SU-DHL-6 (cell line): ENCODE data around the gene ETF1.

Experiments used
- H2AFZ ChIP-seq: fragments of 200-600 bp; sonication (generic); 2 replicates; pipeline ENCODE4 v1.6.1; 2014; ENCODE audit warnings: low read depth, mild to moderate bottlenecking, moderate library complexity, mixed read lengths, antibody characterized with exemption, low read length; ENCODE audit not compliant: severe bottlenecking
- H3F3A ChIP-seq: fragments of 200-600 bp; shearing (Covaris generic); 2 replicates; pipeline ENCODE4 v1.6.0; 2016; ENCODE audit warnings: antibody characterized with exemption, mild to moderate bottlenecking; ENCODE audit not compliant: insufficient read depth
- H3K27ac ChIP-seq: fragments of 200-600 bp; sonication (generic); 2 replicates; pipeline ENCODE4 v1.5.1; 2016; ENCODE audit warnings: low read depth, mild to moderate bottlenecking, low read length, moderate library complexity, mixed read lengths
- H3K27me3 ChIP-seq: fragments of 200-600 bp; sonication (generic), shearing (Covaris generic); 2 replicates; pipeline ENCODE4 v1.6.0; 2014; ENCODE audit warnings: mild to moderate bottlenecking, low read length
- H3K36me3 ChIP-seq: fragments of 200-600 bp; sonication (generic); 2 replicates; pipeline ENCODE4 v1.6.1; 2014; ENCODE audit warnings: mild to moderate bottlenecking, low read length, mixed read lengths
- H3K4me2 ChIP-seq: fragments of 300-600, 200-600 bp; shearing (Covaris generic), sonication (generic); 2 replicates; pipeline ENCODE4 v1.6.0; 2014; ENCODE audit warnings: low read length, low read depth, mild to moderate bottlenecking; ENCODE audit not compliant: poor library complexity, severe bottlenecking
- H3K4me3 ChIP-seq: fragments of 200-600 bp; sonication (generic); 2 replicates; pipeline ENCODE4 v1.5.1; 2014; ENCODE audit warnings: antibody characterized with exemption, low read length, mild to moderate bottlenecking, mixed read lengths; ENCODE audit not compliant: insufficient read depth, poor library complexity, severe bottlenecking
- H3K79me2 ChIP-seq: fragments of 200-600 bp; sonication (generic); 2 replicates; pipeline ENCODE4 v1.6.1; 2014; ENCODE audit warnings: mild to moderate bottlenecking, low read length, moderate library complexity; ENCODE audit not compliant: insufficient read depth
- H3K9ac ChIP-seq: fragments of 200-600 bp; sonication (generic); 2 replicates; pipeline ENCODE4 v1.7.0; 2014; ENCODE audit warnings: mild to moderate bottlenecking, low read length
- H3K9me2 ChIP-seq: fragments of 200-600 bp; sonication (generic); replicated peaks from 2 replicates; pipeline ENCODE4 v1.6.1; 2014; ENCODE audit warnings: low read length; ENCODE audit not compliant: insufficient read depth
- H3K9me3 ChIP-seq: fragments of 200-600 bp; sonication (generic); 2 replicates; pipeline ENCODE4 v1.6.1; 2014; ENCODE audit warnings: low read length, mixed read lengths; ENCODE audit not compliant: insufficient read depth
- H4K20me1 ChIP-seq: fragments of 200-600 bp; sonication (generic); 2 replicates; pipeline ENCODE4 v1.6.1; 2014; ENCODE audit warnings: low read depth, mild to moderate bottlenecking, antibody characterized with exemption, low read length, moderate library complexity, mixed read lengths
- EZH2phosphoT487 ChIP-seq: fragments of 200-600 bp; sonication (generic), shearing (Covaris generic); conservative IDR thresholded peaks from 2 replicates; pipeline ENCODE4 v1.6.1; 2018; ENCODE audit warnings: mild to moderate bottlenecking, antibody characterized with exemption, low read length, moderate library complexity, mixed read lengths
- TF ChIP-seq, protein P1 (sequence below): fragments of 200-600 bp; sonication (generic); IDR thresholded peaks from one replicate; pipeline ENCODE4 v1.5.1; 2017; ENCODE audit warnings: antibody characterized with exemption, mild to moderate bottlenecking, low read length, moderate library complexity; ENCODE audit not compliant: insufficient read depth, poor library complexity, severe bottlenecking

Gene ETF1

GRCh38 chr5:138461343-138462125 is 81.5 kb downstream of the ETF1 start:
- H3F3A ChIP-seq: no peaks in the 10 kb centered on the region
- H4K20me1 ChIP-seq: peaks cover 4% of the 10 kb centered on the region; the same call in 1 of the 2 replicates
- H3K4me2 ChIP-seq: no peak overlapping the region
- H3K79me2 ChIP-seq: no peaks in the 10 kb centered on the region
- H3K36me3 ChIP-seq: no peaks in the 10 kb centered on the region; the same call in 1 of the 2 replicates
- no peaks in the 10 kb centered on the region for H3K27me3 ChIP-seq
- no peaks in the 10 kb centered on the region for H3K9me3 ChIP-seq
- TF ChIP-seq EZH2phosphoT487: no peak
- TF ChIP-seq, protein P1, sequence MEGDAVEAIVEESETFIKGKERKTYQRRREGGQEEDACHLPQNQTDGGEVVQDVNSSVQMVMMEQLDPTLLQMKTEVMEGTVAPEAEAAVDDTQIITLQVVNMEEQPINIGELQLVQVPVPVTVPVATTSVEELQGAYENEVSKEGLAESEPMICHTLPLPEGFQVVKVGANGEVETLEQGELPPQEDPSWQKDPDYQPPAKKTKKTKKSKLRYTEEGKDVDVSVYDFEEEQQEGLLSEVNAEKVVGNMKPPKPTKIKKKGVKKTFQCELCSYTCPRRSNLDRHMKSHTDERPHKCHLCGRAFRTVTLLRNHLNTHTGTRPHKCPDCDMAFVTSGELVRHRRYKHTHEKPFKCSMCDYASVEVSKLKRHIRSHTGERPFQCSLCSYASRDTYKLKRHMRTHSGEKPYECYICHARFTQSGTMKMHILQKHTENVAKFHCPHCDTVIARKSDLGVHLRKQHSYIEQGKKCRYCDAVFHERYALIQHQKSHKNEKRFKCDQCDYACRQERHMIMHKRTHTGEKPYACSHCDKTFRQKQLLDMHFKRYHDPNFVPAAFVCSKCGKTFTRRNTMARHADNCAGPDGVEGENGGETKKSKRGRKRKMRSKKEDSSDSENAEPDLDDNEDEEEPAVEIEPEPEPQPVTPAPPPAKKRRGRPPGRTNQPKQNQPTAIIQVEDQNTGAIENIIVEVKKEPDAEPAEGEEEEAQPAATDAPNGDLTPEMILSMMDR: no peak
- no peak overlapping the region for H3K4me3 ChIP-seq
- H3K27ac ChIP-seq: no peak overlapping the region
- no peak overlapping the region for H2AFZ ChIP-seq
- H3K9me2 ChIP-seq: no peaks in the 10 kb centered on the region
- no peak overlapping the region for H3K9ac ChIP-seq

DNA sequence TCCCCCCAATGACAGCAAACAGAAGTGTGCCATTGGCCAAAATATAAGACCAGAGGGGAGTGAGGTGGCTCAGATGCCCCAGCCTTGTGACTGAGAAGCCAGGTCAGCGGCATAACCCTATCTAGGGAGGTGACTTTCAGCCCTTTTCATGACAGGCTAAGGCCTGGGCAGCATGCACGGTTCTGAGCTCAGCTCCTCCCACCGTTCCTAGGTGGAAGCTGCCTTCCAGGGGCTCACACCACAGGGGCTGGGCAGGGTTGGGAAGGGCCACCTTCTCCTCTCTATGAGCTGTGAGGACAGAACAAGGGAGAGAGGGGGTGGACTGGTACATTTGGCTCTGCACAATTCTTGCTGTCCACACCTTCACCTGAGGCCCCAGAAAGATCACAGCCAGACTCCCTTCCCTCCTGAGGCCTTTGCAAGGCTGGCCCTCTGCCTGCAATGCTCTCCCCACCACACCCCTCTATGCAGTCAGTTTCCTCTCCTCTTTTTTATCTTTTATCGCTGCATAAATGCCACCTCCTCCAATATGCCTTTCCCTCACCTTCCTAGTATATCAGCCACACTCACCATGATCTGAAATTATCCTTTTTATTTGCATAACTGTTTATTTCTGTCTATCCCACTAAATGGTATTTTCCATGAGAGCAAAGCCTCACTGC is 82.9 kb downstream of the ETF1 start:
- Histone ChIP-seq H3K4me3 (no peak overlapping the region), H3K9me2 (no peaks in the 10 kb centered on the region), H3K27me3 (no peaks in the 10 kb centered on the region), H3K36me3 (no peaks in the 10 kb centered on the region), H3K79me2 (no peaks in the 10 kb centered on the region), H3F3A (no peaks in the 10 kb centered on the region), H3K9ac (no peak overlapping the region), H2AFZ (no peak overlapping the region), H3K27ac (no peak overlapping the region), H4K20me1 (no peaks in the 10 kb centered on the region), H3K9me3 (no peaks in the 10 kb centered on the region), H3K4me2 (no peak overlapping the region)
- no peak for TF ChIP-seq EZH2phosphoT487
- TF ChIP-seq, protein P1: no peak

GRCh38 chr5:138459311-138459933 is 83.6 kb downstream of the ETF1 start:
- TF ChIP-seq, protein P1: no peak
- no peak for TF ChIP-seq EZH2phosphoT487
- Histone ChIP-seq H3K79me2 (no peaks in the 10 kb centered on the region), H3K36me3 (no peaks in the 10 kb centered on the region), H3F3A (no peaks in the 10 kb centered on the region), H3K9me3 (no peaks in the 10 kb centered on the region), H2AFZ (peak overlapping the region; percentile 61), H4K20me1 (no peaks in the 10 kb centered on the region), H3K4me2 (no peak overlapping the region), H3K27ac (no peak overlapping the region), H3K27me3 (no peaks in the 10 kb centered on the region), H3K4me3 (no peak overlapping the region), H3K9me2 (no peaks in the 10 kb centered on the region), H3K9ac (peak overlapping the region; percentile 10; the same call in 1 of the 2 replicates)
